C4-2B (cell line): ENCODE results near the gene NME7.
"Not testable (repeated sequence)": the region's sequence is repeated elsewhere in the genome, so short reads cannot be mapped to it uniquely, and the experiment has no call there.

Experiments
- ZFX ChIP-seq: fragments of 450-650 bp; IDR thresholded peaks from 2 replicates; pipeline ENCODE4 v1.6.1; 2017
- TF ChIP-seq, protein P1 (sequence below): fragments of 450-650 bp; conservative IDR thresholded peaks from 2 replicates; pipeline ENCODE4 v1.5.1; 2017; ENCODE audit warnings: mild to moderate bottlenecking

GRCh38 chr1:169334727-169335126, 32.9 kb downstream of the NME7 start:
- TF ChIP-seq, protein P1, sequence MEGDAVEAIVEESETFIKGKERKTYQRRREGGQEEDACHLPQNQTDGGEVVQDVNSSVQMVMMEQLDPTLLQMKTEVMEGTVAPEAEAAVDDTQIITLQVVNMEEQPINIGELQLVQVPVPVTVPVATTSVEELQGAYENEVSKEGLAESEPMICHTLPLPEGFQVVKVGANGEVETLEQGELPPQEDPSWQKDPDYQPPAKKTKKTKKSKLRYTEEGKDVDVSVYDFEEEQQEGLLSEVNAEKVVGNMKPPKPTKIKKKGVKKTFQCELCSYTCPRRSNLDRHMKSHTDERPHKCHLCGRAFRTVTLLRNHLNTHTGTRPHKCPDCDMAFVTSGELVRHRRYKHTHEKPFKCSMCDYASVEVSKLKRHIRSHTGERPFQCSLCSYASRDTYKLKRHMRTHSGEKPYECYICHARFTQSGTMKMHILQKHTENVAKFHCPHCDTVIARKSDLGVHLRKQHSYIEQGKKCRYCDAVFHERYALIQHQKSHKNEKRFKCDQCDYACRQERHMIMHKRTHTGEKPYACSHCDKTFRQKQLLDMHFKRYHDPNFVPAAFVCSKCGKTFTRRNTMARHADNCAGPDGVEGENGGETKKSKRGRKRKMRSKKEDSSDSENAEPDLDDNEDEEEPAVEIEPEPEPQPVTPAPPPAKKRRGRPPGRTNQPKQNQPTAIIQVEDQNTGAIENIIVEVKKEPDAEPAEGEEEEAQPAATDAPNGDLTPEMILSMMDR: not testable (repeated sequence)
- TF ChIP-seq ZFX: not testable (repeated sequence)
